PC-3 (cell line): ENCODE results near the gene ACIN1. TPM values are rescaled to one million over a fixed set of nuclear protein-coding genes. Genes with fewer than 3 reads are reported as not detected.

Experiments
- ATAC-seq: fragments of 200-7000 bp; cut with Tn5 transposase; 2 replicates; pipeline ENCODE4 v1.9.1; 2020; ENCODE audit warnings: mild to moderate bottlenecking, moderate library complexity
- BruUV-seq: library from RNA; stranded (reverse); fragments of 400-500 nt; replicated peaks from 2 replicates; lab custom pipeline; 2021; lab: Mats Ljungman, UMichigan
- CTCF ChIA-PET: fragments of 300-600 bp; sonication (Branson Sonifier 250); formaldehyde crosslinking; loops from one replicate; lab custom pipeline; 2022; ENCODE audit warnings: antibody characterized with exemption; lab: Charles Lee
- POLR2A ChIA-PET: fragments of 300-600 bp; sonication (Branson Sonifier 250); formaldehyde crosslinking; loops from one replicate; lab custom pipeline; 2022; ENCODE audit warnings: antibody characterized with exemption; ENCODE audit not compliant: unreplicated experiment; lab: Charles Lee
- DNase-seq: peaks from one replicate; pipeline ENCODE4 v3.0.0-alpha.2; 2015
- H2AFZ ChIP-seq: fragments of 300-600 bp; sonication (generic); 2 replicates; pipeline ENCODE4 v1.6.0; 2016; ENCODE audit warnings: antibody characterized with exemption, low read length
- H3F3A ChIP-seq: fragments of 300-600 bp; sonication (generic); one replicate; pipeline ENCODE4 v1.6.0; 2017; ENCODE audit warnings: antibody characterized with exemption, low read length, control low read depth, mild to moderate bottlenecking; ENCODE audit not compliant: unreplicated experiment
- H3K27ac ChIP-seq: fragments of 300-600 bp; sonication (generic); 2 replicates; pipeline ENCODE4 v1.5.1; 2016; ENCODE audit warnings: mild to moderate bottlenecking, low read length
- H3K27me3 ChIP-seq: fragments of 300-600 bp; sonication (generic); 2 replicates; pipeline ENCODE4 v1.6.1; 2016; ENCODE audit warnings: low read length, mixed read lengths
- H3K36me3 ChIP-seq: fragments of 300-600 bp; sonication (generic); 2 replicates; pipeline ENCODE4 v1.6.1; 2016; ENCODE audit warnings: low read depth, mixed run types, low read length, mixed read lengths
- H3K4me1 ChIP-seq: fragments of 300-600 bp; sonication (generic); 2 replicates; pipeline ENCODE4 v1.5.1; 2016; ENCODE audit warnings: low read length; ENCODE audit not compliant: insufficient read depth
- H3K4me2 ChIP-seq: fragments of 300-600 bp; sonication (generic); 2 replicates; pipeline ENCODE4 v1.6.0; 2016; ENCODE audit warnings: low read length
- H3K4me3 ChIP-seq: fragments of 300-600 bp; sonication (generic); 2 replicates; pipeline ENCODE4 v1.5.1; 2016; ENCODE audit warnings: mild to moderate bottlenecking, low read length, mixed read lengths
- H3K79me2 ChIP-seq: fragments of 300-600 bp; sonication (generic); 2 replicates; pipeline ENCODE4 v1.6.1; 2017; ENCODE audit warnings: low read length, mixed read lengths
- H3K9ac ChIP-seq: fragments of 300-600 bp; sonication (generic); 2 replicates; pipeline ENCODE4 v1.6.0; 2016; ENCODE audit warnings: mild to moderate bottlenecking, low read length
- H3K9me2 ChIP-seq: fragments of 300-600 bp; sonication (generic); replicated peaks from 2 replicates; pipeline ENCODE4 v1.6.1; 2016; ENCODE audit warnings: mixed run types, low read length, mixed read lengths
- H3K9me3 ChIP-seq: fragments of 300-600 bp; sonication (generic); 2 replicates; pipeline ENCODE4 v1.6.1; 2016; ENCODE audit warnings: low read length, mixed read lengths
- H4K20me1 ChIP-seq: fragments of 300-600 bp; sonication (generic); 2 replicates; pipeline ENCODE4 v1.6.1; 2016; ENCODE audit warnings: low read length, mixed read lengths
- EZH2 ChIP-seq: fragments of 300-600 bp; sonication (generic); IDR thresholded peaks from one replicate; pipeline ENCODE4 v1.6.1; 2017; ENCODE audit warnings: antibody characterized with exemption, mild to moderate bottlenecking, low read length; ENCODE audit not compliant: unreplicated experiment
- EZH2phosphoT487 ChIP-seq: fragments of 300-600 bp; sonication (generic); IDR thresholded peaks from 2 replicates; pipeline ENCODE4 v1.6.1; 2018; ENCODE audit warnings: mild to moderate bottlenecking, antibody characterized with exemption, low read length, borderline replicate concordance
- intact Hi-C: fragments of 100-400 bp; cut with micrococcal nuclease; formaldehyde crosslinking; loops from 2 replicates; pipeline ENCODE4 v1.9.0; 2023
- total RNA-seq: library from RNA; depleted of rRNA; stranded (reverse); fragments of >200 nt; gene quantifications from 2 replicates; pipeline ENCODE4 v1.2.3, GENCODE V29; 2014
- TF ChIP-seq, protein P1 (sequence below): fragments of 300-600 bp; sonication (generic); conservative IDR thresholded peaks from 2 replicates; pipeline ENCODE4 v1.5.1; 2017; ENCODE audit warnings: antibody characterized with exemption, low read depth, mild to moderate bottlenecking, low read length

ACIN1 gene
- total RNA-seq, 1 experiment from 2014 or later: 112 TPM

DNA sequence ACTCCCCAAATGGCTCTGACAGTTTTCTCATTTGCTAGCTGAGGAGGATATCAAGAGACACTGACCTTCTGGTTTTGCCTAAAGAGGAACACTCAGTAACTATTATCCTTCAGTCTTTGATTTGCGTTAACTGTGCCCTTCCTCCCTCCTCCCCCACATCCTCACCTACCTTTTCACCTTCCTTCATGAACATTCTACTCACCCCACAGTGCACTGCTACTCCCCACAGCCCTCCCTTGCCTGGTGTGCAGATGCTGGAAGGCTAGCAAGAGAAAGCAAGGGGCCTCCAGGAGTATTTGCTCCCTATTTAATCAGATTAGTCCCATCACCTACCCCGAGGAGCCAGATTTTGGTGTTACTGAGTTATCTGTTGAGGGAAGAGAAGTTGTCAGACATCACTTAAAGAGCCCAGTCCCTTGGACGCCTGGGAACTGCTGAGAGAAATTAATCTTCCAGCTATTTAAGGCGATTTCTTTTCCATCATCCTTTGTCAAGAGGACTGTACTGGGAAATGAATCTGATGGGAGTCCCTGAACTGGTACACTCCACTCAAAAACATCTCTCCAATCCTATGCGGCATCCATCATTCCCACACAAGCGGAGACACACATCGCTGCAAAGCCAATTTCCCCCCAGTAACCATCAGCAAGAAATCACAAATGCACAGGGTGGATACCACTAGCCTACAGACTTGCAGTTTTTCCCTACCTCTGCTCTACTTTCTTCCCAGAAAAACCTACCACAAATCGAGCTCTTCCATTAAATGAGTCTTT is 71.7 kb downstream of the ACIN1 start:
- Histone ChIP-seq H3K4me1 (no peaks in the 10 kb centered on the region), H3F3A (no peaks in the 10 kb centered on the region), H3K9me3 (no peaks in the 10 kb centered on the region), H3K79me2 (peaks cover 5% of the 10 kb centered on the region; the same call in 1 of the 2 replicates), H3K27me3 (no peaks in the 10 kb centered on the region), H3K4me3 (no peak overlapping the region), H3K4me2 (no peak overlapping the region), H2AFZ (no peak overlapping the region), H3K27ac (no peak overlapping the region), H3K9me2 (no peaks in the 10 kb centered on the region), H3K9ac (no peak overlapping the region), H4K20me1 (0 out of 2 replicates have a peak, but pooled peaks cover 6% of the 10 kb centered on the region), H3K36me3 (peaks cover 19% of the 10 kb centered on the region)
- DNase-seq (no peak), ATAC-seq (no peak)
- no TSS peak for BruUV-seq
- ChIA-PET POLR2A (no interaction called here), CTCF (no interaction called here)
- intact Hi-C loops: no loop called here
- TF ChIP-seq, protein P1, sequence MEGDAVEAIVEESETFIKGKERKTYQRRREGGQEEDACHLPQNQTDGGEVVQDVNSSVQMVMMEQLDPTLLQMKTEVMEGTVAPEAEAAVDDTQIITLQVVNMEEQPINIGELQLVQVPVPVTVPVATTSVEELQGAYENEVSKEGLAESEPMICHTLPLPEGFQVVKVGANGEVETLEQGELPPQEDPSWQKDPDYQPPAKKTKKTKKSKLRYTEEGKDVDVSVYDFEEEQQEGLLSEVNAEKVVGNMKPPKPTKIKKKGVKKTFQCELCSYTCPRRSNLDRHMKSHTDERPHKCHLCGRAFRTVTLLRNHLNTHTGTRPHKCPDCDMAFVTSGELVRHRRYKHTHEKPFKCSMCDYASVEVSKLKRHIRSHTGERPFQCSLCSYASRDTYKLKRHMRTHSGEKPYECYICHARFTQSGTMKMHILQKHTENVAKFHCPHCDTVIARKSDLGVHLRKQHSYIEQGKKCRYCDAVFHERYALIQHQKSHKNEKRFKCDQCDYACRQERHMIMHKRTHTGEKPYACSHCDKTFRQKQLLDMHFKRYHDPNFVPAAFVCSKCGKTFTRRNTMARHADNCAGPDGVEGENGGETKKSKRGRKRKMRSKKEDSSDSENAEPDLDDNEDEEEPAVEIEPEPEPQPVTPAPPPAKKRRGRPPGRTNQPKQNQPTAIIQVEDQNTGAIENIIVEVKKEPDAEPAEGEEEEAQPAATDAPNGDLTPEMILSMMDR: no peak

DNA sequence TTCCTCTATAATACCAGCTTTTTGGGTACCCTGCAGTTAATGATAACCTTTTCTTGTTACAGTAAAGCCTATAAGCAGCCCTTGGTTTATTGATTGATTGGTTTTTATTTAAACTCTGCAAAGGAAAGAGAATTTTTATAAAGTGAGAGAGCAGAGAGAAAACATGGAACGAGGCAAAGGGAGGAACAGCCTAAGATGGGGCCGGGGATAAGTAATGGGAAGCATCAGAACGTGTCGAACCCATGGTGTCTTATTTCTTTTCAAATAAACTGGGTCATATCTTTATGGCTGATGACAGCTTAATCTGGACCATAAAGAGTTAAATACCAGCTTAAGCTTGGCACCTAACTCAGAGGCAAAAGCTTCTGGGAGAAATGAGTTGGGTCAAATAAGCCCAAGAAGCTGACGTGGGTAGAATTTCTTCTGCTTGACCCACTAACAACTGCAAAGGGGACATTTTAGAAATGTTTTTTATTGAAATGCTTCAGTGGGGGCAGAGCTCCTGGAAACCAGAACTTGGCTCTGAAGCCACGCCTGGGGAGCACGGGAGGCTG is 73.0 kb downstream of the ACIN1 start:
- ChIA-PET POLR2A (interaction anchor here (0.7 kb wide), 1 partner anchor 155 kb away, joined by 5 read pairs; no protein-coding TSS in a partner anchor), CTCF (no interaction called here)
- no peaks in the 10 kb centered on the region for H3K79me2 ChIP-seq
- no peak overlapping the region for H3K9ac ChIP-seq
- TF ChIP-seq EZH2phosphoT487 (no peak), EZH2 (no peak)
- TF ChIP-seq, protein P1: no peak
- ATAC-seq (no peak), DNase-seq (no peak)
- H3K36me3 ChIP-seq: peaks cover 19% of the 10 kb centered on the region
- no peaks in the 10 kb centered on the region for H3K27me3 ChIP-seq
- intact Hi-C loops: no loop called here
- H3F3A ChIP-seq: no peaks in the 10 kb centered on the region
- no peak overlapping the region for H3K27ac ChIP-seq
- no peaks in the 10 kb centered on the region for H3K4me1 ChIP-seq
- BruUV-seq: no TSS peak
- H3K4me3 ChIP-seq: no peak overlapping the region
- H3K4me2 ChIP-seq: no peak overlapping the region
- H3K9me3 ChIP-seq: no peaks in the 10 kb centered on the region
- no peak overlapping the region for H2AFZ ChIP-seq
- no peaks in the 10 kb centered on the region for H3K9me2 ChIP-seq
- 0 out of 2 replicates have a peak, but pooled peaks cover 6% of the 10 kb centered on the region for H4K20me1 ChIP-seq

DNA sequence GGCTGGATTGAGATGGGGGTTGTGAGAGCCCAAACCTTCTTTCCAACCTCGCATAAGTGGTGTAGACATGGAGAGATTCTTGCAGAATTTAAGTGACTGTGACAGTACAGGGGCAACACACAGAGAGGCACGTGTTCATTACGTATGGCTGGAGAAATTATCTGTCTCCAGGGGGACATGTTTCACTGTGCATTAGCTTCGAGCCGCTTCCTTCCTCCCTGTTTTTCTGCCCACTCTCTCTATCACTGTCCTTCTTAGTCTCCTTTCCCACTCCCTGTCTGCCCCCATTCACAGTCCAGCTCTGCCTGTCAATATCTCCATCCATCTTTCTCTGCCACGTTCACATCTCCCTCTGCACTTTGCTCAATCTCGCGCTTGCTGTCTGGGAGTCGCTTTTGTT is 73.5 kb downstream of the ACIN1 start:
- ATAC-seq: no peak
- Histone ChIP-seq H3K27ac (no peak overlapping the region), H3K9me2 (no peaks in the 10 kb centered on the region), H2AFZ (no peak overlapping the region), H3K9ac (no peak overlapping the region), H4K20me1 (0 out of 2 replicates have a peak, but pooled peaks cover 6% of the 10 kb centered on the region), H3K9me3 (no peaks in the 10 kb centered on the region), H3K4me3 (no peak overlapping the region), H3K4me1 (no peaks in the 10 kb centered on the region), H3K27me3 (no peaks in the 10 kb centered on the region), H3K79me2 (no peaks in the 10 kb centered on the region), H3K36me3 (peaks cover 19% of the 10 kb centered on the region), H3K4me2 (no peak overlapping the region), H3F3A (no peaks in the 10 kb centered on the region)
- CTCF ChIA-PET: no interaction called here
- TF ChIP-seq, protein P1: no peak
- no peak for TF ChIP-seq EZH2
- intact Hi-C loops: no loop called here
- POLR2A ChIA-PET: interaction anchor here (0.7 kb wide), 1 partner anchor 156 kb away, joined by 5 read pairs; no protein-coding TSS in a partner anchor
- no TSS peak for BruUV-seq
- DNase-seq: no peak
